GM19372 (cell line): ENCODE results near the gene PGAM2.

Experiments
- ATAC-seq: cut with Tn5 transposase; IDR thresholded peaks from one replicate; pipeline ENCODE4 v1.9.1; 2021; ENCODE audit warnings: mild to moderate bottlenecking, low read depth, moderate library complexity; ENCODE audit not compliant: unreplicated experiment

PGAM2 gene

GRCh38 chr7:44065431-44066110 lies at the start of gene PGAM2:
Gene PGAM2 (minus strand): TSS chr7:44065567. CDS start chr7:44065529, 38 bp downstream.
- no peak for ATAC-seq

DNA sequence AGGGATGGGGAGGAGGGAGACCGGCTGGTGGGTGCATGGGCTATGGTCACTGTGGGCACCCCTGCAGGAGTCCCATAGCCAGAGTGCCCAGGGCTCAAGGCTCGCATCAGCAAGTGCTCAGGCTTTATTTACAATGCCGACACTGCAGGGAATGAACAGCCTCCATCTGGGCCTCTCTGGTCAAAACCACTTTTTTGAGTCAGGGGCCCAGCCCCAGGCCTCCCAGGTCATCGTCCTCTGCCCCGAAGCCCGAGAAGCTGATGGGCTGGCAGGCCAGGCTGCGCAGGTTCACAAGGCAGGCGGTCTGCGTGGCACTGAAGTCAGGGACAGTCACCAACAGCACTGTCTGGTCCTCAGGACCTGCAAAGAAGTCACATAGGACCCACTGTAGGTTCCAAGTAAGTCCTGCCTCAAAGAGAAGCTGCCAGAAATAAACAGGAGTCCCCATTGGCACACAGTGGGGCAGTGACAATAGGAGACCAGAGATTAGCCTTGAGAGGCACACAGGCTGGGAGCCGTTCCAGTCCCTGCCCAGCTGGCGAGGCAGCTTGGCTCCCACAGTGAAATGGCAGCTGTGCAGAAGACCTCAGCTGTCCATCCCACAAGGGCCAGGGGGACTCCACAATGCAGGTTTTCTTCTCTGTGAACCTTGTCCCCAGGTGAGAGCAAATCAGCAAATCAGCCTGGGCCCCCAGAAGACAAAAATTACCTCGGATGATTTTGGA lies 49.4 kb upstream of the PGAM2 start:
- ATAC-seq: no peak

DNA sequence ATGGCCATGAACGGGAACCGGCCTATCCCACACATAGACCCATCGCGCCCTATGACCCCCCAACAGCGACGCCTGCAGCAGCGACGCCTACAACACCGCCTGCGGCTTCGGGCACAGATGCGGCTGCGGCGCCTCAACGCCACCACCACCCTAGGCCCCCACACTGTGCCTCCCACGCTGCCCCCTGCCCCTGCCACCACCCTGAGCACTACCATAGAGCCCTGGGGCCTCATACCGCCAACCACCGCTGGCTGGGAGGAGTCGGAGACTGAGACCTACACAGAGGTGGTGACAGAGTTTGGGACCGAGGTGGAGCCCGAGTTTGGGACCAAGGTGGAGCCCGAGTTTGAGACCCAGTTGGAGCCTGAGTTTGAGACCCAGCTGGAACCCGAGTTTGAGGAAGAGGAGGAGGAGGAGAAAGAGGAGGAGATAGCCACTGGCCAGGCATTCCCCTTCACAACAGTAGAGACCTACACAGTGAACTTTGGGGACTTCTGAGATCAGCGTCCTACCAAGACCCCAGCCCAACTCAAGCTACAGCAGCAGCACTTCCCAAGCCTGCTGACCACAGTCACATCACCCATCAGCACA lies 48.5 kb upstream of the PGAM2 start:
- ATAC-seq: no peak

- ATAC-seq: no peak
Measured at GRCh38 chr7:44112997-44113763, 47.8 kb upstream of the PGAM2 start.

- ATAC-seq: no peak
Measured at GRCh38 chr7:44112231-44112996, 47.0 kb upstream of the PGAM2 start.

DNA sequence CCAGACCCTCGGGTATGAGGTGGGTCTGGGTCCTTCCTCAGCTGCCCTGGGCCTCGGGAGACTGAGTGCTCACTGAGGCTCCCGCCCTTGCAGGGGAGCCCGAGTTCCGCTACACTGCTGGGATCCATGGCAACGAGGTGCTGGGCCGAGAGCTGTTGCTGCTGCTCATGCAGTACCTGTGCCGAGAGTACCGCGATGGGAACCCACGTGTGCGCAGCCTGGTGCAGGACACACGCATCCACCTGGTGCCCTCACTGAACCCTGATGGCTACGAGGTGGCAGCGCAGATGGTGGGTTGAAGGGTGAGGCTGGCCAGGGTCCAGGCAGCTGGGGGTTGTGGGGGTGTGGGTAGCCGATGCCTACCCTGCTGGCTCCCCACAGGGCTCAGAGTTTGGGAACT lies 46.4 kb upstream of the PGAM2 start:
- ATAC-seq: no peak

GRCh38 chr7:44110719-44111635 lies 45.6 kb upstream of the PGAM2 start:
- ATAC-seq: no peak

- ATAC-seq: no peak
Measured at GRCh38 chr7:44109991-44110390, 44.6 kb upstream of the PGAM2 start.

GRCh38 chr7:44108768-44109750 lies 43.7 kb upstream of the PGAM2 start:
- no peak for ATAC-seq

GRCh38 chr7:44107961-44108767 lies 42.8 kb upstream of the PGAM2 start:
- ATAC-seq: no peak

DNA sequence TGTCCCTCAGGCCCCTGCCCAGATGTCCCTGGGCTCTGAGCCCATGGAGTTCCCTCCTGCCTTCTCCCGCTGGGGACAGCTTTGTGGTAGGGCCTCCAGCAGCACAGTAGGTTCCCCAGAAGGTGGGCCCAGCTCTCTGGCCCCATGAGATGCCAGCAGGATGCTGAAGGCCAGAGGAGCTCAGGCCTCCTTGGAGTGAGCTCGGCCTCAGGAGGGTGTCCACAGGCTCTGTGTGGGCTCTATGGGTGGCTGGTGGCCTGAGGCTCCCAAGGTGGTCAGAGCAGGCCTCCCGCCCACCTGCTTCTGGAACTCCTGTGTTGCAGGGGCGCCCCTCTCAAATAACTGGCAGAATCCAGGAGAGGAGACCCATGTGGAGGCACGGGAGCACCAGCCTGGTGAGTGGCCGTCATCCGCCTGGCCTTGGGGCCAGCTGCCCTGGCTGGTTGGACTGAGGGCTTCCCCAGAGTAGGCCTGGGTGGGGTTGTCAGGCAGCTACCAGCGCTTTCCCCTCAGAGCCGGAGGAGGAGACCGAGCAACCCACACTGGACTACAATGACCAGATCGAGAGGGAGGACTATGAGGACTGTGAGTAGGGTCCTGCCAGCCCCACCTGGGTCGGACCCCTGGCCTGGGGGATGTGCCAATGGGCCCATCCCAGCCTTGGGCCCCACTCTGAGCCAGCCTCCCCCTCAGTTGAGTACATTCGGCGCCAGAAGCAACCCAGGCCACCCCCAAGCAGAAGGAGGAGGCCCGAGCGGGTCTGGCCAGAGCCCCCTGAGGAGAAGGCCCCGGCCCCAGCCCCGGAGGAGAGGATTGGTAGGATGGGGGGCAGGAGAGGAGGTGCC lies 42.0 kb upstream of the PGAM2 start:
- no peak for ATAC-seq

GRCh38 chr7:44106311-44107065 lies 41.1 kb upstream of the PGAM2 start:
- no peak for ATAC-seq

GRCh38 chr7:44105832-44106231 lies 40.5 kb upstream of the PGAM2 start:
- ATAC-seq: no peak

DNA sequence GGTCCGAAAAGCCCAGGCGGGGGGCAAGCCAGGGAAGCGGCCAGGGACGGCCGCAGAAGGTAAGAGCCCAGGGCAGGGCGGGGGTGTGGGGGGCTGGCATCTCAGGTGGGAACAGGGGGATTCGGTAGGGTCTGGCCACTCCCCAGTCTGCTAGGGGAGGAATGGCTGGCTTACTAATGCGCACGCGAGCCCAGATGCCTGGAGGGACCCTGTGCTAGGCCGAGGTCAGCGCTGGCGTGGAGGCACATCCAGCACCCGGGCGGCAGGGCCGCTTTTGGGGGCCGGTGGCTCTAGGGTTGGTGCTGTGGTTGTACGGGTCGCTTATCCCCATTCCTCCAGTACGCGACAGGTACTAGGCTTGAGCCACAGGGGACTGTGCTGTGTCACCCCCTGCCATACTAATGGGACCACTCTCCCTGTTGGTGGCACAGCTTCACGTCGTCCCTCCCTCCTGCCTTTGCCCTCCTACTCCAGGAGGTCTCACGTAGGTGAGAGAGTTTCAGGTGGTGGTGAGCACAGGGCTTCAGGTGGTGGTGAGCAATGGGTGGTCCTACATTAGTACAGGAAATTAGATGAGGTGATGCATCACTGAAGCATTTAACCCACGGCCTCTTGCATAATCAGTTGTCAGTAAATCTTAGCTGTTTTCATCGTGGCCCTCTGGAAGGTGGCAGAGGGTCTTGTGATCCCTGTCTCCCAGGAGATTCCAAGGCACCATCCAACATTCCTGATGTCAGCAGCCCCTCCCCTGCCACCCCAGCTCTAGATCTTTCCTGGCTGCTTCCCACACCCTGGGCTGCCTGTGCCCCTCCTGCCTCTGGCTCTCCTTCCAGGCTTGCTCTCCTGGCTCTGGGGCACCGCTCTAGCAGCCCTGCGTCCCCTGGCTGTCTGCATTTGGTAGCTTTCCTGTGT lies 39.7 kb upstream of the PGAM2 start:
- no peak for ATAC-seq
